ENCODE data around the gene FLT4. TPM values are rescaled to one million over a fixed set of nuclear protein-coding genes. Genes with fewer than 3 reads are reported as not detected.

The FLT4 gene
- total RNA-seq, 1 experiment from 2014 or later: 6.3 TPM

DNA sequence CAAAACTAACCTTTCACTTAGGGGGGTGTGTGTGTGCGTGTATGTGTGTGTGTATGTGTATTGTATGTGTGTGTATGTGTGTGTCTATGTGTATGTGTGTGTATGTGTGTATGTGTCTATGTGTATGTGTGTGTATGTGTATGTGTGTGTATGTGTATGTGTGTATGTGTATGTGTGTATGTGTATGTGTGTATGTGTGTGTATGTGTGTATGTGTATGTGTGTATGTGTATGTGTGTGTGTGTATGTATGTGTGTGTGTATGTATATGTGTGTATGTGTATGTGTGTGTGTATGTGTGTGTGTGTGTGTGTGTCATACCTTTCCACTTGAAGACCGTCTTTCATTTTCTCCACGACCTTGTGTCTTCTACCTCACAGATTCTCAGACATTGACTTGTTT lies 20.8 kb upstream of the FLT4 start:
- Histone ChIP-seq H2AFZ (ENCODE audit: low read length) (no peak overlapping the region), H4K5ac (ENCODE audit: insufficient read length, low read depth, low read length) (no peak overlapping the region), H3K18ac (ENCODE audit: insufficient read length, low read depth, low read length) (no peak overlapping the region), H2BK15ac (ENCODE audit: low read depth, low read length) (no peak overlapping the region), H3K4me2 (ENCODE audit: insufficient read depth, insufficient read length, low read length) (no peak overlapping the region), H2BK120ac (ENCODE audit: low read depth, low read length, poor library complexity, severe bottlenecking) (no peak overlapping the region), H3K79me2 (ENCODE audit: insufficient read depth, low read length) (no peaks in the 10 kb centered on the region), H4K91ac (ENCODE audit: insufficient read length, low read depth, low read length) (no peak overlapping the region), H3K9me3 (ENCODE audit: control insufficient read depth, low read depth, low read length) (no peaks in the 10 kb centered on the region), H2BK20ac (ENCODE audit: low read depth, low read length, poor library complexity, severe bottlenecking) (no peak overlapping the region), H2AK5ac (ENCODE audit: insufficient read length, low read length) (no peak overlapping the region), H3K23ac (ENCODE audit: insufficient read length, low read depth, low read length) (no peak overlapping the region), H3K79me1 (ENCODE audit: insufficient read depth, low read depth, low read length, poor library complexity, severe bottlenecking) (no peaks in the 10 kb centered on the region), H3T11ph (ENCODE audit: low read length) (no peak overlapping the region), H3K4ac (ENCODE audit: low read depth, low read length) (no peak overlapping the region), H3K9ac (ENCODE audit: extremely low read depth, insufficient read length, low read length) (no peak overlapping the region), H4K20me1 (ENCODE audit: control insufficient read depth, insufficient read depth, insufficient read length) (no peaks in the 10 kb centered on the region), H3K56ac (ENCODE audit: insufficient read length, low read depth, low read length) (no peak overlapping the region), H2BK5ac (ENCODE audit: insufficient read length, low read length) (no peak overlapping the region), H4K8ac (replicated peaks; ENCODE audit: insufficient read length, low read depth, low read length) (no peak overlapping the region), H3K4me1 (ENCODE audit: insufficient read depth, low read length) (no peaks in the 10 kb centered on the region; the same call in 1 of the 2 replicates), H3K14ac (ENCODE audit: insufficient read depth, low read length) (no peak overlapping the region), H3K27ac (ENCODE audit: insufficient read length, low read depth, low read length) (no peak overlapping the region), H2BK12ac (ENCODE audit: insufficient read length, low read depth, low read length) (no peak overlapping the region), H3K23me2 (ENCODE audit: insufficient read length, low read depth, low read length, poor library complexity, severe bottlenecking) (peaks cover 10% of the 10 kb centered on the region), H3K27me3 (ENCODE audit: insufficient read depth, low read length) (peaks cover 8% of the 10 kb centered on the region; the same call in 1 of the 2 replicates)
- no peak for DNase-seq
- no CpG with 5 or more reads among the region's 3 CpGs for WGBS (ENCODE audit: extremely low coverage, insufficient read length, low lambda C conversion rate)
- TF ChIP-seq, protein P1, sequence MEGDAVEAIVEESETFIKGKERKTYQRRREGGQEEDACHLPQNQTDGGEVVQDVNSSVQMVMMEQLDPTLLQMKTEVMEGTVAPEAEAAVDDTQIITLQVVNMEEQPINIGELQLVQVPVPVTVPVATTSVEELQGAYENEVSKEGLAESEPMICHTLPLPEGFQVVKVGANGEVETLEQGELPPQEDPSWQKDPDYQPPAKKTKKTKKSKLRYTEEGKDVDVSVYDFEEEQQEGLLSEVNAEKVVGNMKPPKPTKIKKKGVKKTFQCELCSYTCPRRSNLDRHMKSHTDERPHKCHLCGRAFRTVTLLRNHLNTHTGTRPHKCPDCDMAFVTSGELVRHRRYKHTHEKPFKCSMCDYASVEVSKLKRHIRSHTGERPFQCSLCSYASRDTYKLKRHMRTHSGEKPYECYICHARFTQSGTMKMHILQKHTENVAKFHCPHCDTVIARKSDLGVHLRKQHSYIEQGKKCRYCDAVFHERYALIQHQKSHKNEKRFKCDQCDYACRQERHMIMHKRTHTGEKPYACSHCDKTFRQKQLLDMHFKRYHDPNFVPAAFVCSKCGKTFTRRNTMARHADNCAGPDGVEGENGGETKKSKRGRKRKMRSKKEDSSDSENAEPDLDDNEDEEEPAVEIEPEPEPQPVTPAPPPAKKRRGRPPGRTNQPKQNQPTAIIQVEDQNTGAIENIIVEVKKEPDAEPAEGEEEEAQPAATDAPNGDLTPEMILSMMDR (conservative IDR thresholded peaks at IDR 0.05): no peak
- Mint-ChIP-seq H3K4me3 (no peak overlapping the region), H3K27me3 (ENCODE audit: low read depth) (peaks cover 43% of the 10 kb centered on the region), H3K36me3 (ENCODE audit: insufficient read depth in 1 of 3, low read depth in 3 of 3) (no peaks in the 10 kb centered on the region; a peak in 1 of 7 replicates), H3K9me3 (no peaks in the 10 kb centered on the region; a peak in 1 of 5 replicates), H3K4me1 (peaks cover 10 to 11% of the 10 kb centered on the region in 2 experiments), H3K27ac (no peak overlapping the region)

All from H9 (cell line).